GM19438 (cell line): ENCODE measurements around the gene ZDHHC22.

Source experiments
- ATAC-seq: cut with Tn5 transposase; IDR thresholded peaks from one replicate; pipeline ENCODE4 v1.9.1; 2021; ENCODE audit warnings: low read depth; ENCODE audit not compliant: unreplicated experiment

Gene ZDHHC22

GRCh38 chr14:77086017-77086727 lies 55.4 kb downstream of the ZDHHC22 start:
- no peak for ATAC-seq

GRCh38 chr14:77085538-77085937 lies 56.1 kb downstream of the ZDHHC22 start:
- no peak for ATAC-seq

- ATAC-seq: no peak
Observed at GRCh38 chr14:77084985-77085384, 56.6 kb downstream of the ZDHHC22 start.

GRCh38 chr14:77083082-77083481 lies 58.5 kb downstream of the ZDHHC22 start:
- ATAC-seq: no peak

- no peak for ATAC-seq
Observed at GRCh38 chr14:77082356-77082755, 59.2 kb downstream of the ZDHHC22 start.
